Esophagus squamous epithelium (tissue), 5 donors: ENCODE measurements around the gene RANGAP1. TPM values are rescaled to one million over a fixed set of nuclear protein-coding genes. Genes with fewer than 3 reads are reported as not detected.
"Not testable (repeated sequence)": the region's sequence is repeated elsewhere in the genome, so short reads cannot be mapped to it uniquely, and the experiment has no call there.

Experiments used
- DNase-seq: peaks from one replicate; lab custom pipeline; 2025; lab: John Stamatoyannopoulos, UW
- H3K27ac ChIP-seq, 4 donors: fragments of 200-600 bp; sonication (generic); one replicate each; pipeline ENCODE4 v1.5.1; 2016 to 2019; ENCODE audit warnings: mild to moderate bottlenecking in 1 of 4
- H3K27me3 ChIP-seq, 4 donors: fragments of 200-600 bp; sonication (generic); 1 replicate in 3 of 4; 2 replicates in 1 of 4; pipeline versions ENCODE4 v1.5.1 to v1.6.0; 2017 to 2021; ENCODE audit warnings: antibody characterized with exemption in 1 of 4
- H3K36me3 ChIP-seq, 3 donors: fragments of 200-600 bp; sonication (generic); one replicate each; pipeline ENCODE4 v1.5.1; 2016 to 2019
- H3K4me1 ChIP-seq, 3 donors: fragments of 200-600 bp; sonication (generic); one replicate each; pipeline ENCODE4 v1.5.1; 2017 to 2019
- H3K4me3 ChIP-seq, 4 donors: fragments of 200-600 bp; sonication (generic); 1 replicate in 3 of 4; 2 replicates in 1 of 4; pipeline ENCODE4 v1.5.1; 2016 to 2019; ENCODE audit warnings: mild to moderate bottlenecking in 2 of 4, moderate library complexity in 1 of 4
- H3K9me3 ChIP-seq, 3 donors: fragments of 200-600 bp; sonication (generic); one replicate each; pipeline ENCODE4 v1.5.1; 2016 to 2019
- CTCF ChIP-seq, 6 experiments: fragments of 450-650 bp in 4 of 6; fragments of 200-600 bp in 2 of 6; sonication (generic) in 2 of 6; IDR thresholded peaks; one replicate each; pipeline ENCODE4 v1.5.1; 2016 to 2019; ENCODE audit warnings: antibody characterized with exemption in 6 of 6, mild to moderate bottlenecking in 4 of 6, moderate library complexity in 4 of 6
- POLR2A ChIP-seq, 4 donors: fragments of 450-650 bp; IDR thresholded peaks; one replicate each; pipeline ENCODE4 v1.6.1; 2017; ENCODE audit warnings: antibody characterized with exemption in 4 of 4, mild to moderate bottlenecking in 4 of 4, moderate library complexity in 3 of 4
- WGBS, 2 donors: methylation state at CpG; one replicate each; pipeline ENCODE4 v1.1.5; 2018; 5-methylcytosine and 5-hydroxymethylcytosine counted together
- intact Hi-C: fragments of 100-400 bp; cut with DNase I; formaldehyde crosslinking; loops from one replicate; pipeline ENCODE4 v1.15.0; 2022
- total RNA-seq, 4 donors: library from RNA; depleted of rRNA; stranded (reverse); fragments of >200 nt; gene quantifications; one replicate each; pipeline ENCODE4 v1.1.0, GENCODE V29; 2016
- donor health status: DM: yes; HTN: yes; CAD: no.

Gene RANGAP1
- total RNA-seq, 4 donors from 2014 or later = 80.1 to 98.5 (median 84.5) TPM

DNA sequence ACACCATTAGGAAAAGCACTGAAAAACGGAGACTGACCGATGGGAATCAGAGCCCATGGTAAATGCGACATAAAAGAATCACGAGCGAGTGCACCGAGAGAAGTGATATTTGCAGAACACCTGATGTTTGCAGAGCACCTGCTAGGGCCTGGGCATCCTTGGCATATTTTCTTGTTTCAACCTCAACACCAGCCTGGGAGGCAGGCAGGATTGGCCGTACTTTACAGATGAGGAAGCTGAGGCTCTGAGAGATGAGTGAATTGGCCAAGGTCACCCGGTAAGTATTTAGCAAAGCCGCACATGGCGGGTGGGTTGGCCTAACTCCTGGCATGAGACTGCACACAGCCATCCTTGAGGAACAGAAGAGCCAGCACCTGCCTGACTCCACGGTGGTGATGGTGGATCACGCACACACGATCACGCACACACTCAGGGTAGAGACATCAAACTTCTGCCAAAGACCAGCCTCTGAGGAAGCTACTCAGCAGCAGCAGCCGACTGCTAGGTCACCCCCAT, 23.7 kb downstream of the RANGAP1 start:
- H3K36me3 ChIP-seq = peaks cover 53 to 100% (median 68%) of the 10 kb centered on the region in 3 donors

GRCh38 chr22:41261541-41262249, 24.3 kb downstream of the RANGAP1 start:
- no peaks in the 10 kb centered on the region for H3K9me3 ChIP-seq
- TF ChIP-seq CTCF (IDR thresholded peaks at IDR 0.05) (no peak), POLR2A (IDR thresholded peaks at IDR 0.05) (no peak)
- no peak overlapping the region for H3K27ac ChIP-seq
- no peak for DNase-seq
- no peak overlapping the region for H3K4me3 ChIP-seq
- peaks cover 0 to 6% (median 0%) of the 10 kb centered on the region in 3 donors for H3K4me1 ChIP-seq
- intact Hi-C loops = no loop called here
- no peaks in the 10 kb centered on the region for H3K27me3 ChIP-seq
- 85 to 89% methylated on average over 3 to 6 of the region's 12 CpGs for whole genome bisulfite sequencing, 2 donors
- peaks cover 53 to 100% (median 73%) of the 10 kb centered on the region in 3 donors for H3K36me3 ChIP-seq

More for the DNA sequence above, 23.7 kb downstream of the RANGAP1 start:
- Histone ChIP-seq H3K4me1 (peaks cover 0 to under 1% (median 0%) of the 10 kb centered on the region in 3 donors), H3K27me3 (no peaks in the 10 kb centered on the region), H3K27ac (no peak overlapping the region), H3K9me3 (no peaks in the 10 kb centered on the region), H3K4me3 (no peak overlapping the region)
- intact Hi-C loops = no loop called here
- DNase-seq = no peak
- 91 to 97% methylated on average over 8 to 10 of the region's 15 CpGs for WGBS, 2 donors
- TF ChIP-seq POLR2A (IDR thresholded peaks at IDR 0.05) = no peak
- TF ChIP-seq CTCF (IDR thresholded peaks at IDR 0.05) = no peak

GRCh38 chr22:41260871-41261270, 25.1 kb downstream of the RANGAP1 start:
- no peak overlapping the region for H3K27ac ChIP-seq
- intact Hi-C loops = no loop called here
- 90 to 99% methylated on average over 6 to 7 of the region's 7 CpGs for WGBS, 2 donors
- DNase-seq = no peak
- H3K36me3 ChIP-seq = peaks cover 56 to 100% (median 75%) of the 10 kb centered on the region in 3 donors
- no peak overlapping the region for H3K4me3 ChIP-seq
- peaks cover 0 to 13% (median 0%) of the 10 kb centered on the region in 3 donors for H3K4me1 ChIP-seq
- H3K9me3 ChIP-seq = no peaks in the 10 kb centered on the region
- no peak for TF ChIP-seq CTCF (IDR thresholded peaks at IDR 0.05)
- TF ChIP-seq POLR2A (IDR thresholded peaks at IDR 0.05) = no peak
- H3K27me3 ChIP-seq = no peaks in the 10 kb centered on the region

DNA sequence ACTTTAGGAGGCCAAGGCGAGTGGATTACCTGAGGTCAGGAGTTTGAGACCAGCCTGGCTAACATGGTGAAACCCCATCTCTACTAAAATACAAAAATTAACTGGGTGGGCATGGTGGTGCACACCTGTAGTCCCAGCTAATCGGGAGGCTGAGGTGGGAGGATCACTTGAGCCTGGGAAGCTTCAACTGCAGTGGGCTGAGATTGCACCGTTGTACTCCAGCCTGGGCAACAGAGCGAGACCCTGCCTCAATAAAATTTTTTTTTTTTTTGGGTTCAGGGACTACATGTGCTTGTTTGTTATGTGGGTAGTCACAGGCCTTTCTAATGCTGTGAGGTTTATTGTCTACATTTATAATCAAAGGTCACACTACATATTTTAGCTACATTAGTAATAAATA, 26.2 kb downstream of the RANGAP1 start:
- Histone ChIP-seq H3K36me3 (peaks cover 50 to 100% (median 77%) of the 10 kb centered on the region in 3 donors), H3K4me1 (peaks cover 0 to 13% (median 0%) of the 10 kb centered on the region in 3 donors)
- H3K27me3 ChIP-seq, intact Hi-C loops, H3K9me3 ChIP-seq, DNase-seq, H3K4me3 ChIP-seq, H3K27ac ChIP-seq: not testable (repeated sequence)
- WGBS, 2 donors = 98% methylated on average over 4 of the region's 4 CpGs

DNA sequence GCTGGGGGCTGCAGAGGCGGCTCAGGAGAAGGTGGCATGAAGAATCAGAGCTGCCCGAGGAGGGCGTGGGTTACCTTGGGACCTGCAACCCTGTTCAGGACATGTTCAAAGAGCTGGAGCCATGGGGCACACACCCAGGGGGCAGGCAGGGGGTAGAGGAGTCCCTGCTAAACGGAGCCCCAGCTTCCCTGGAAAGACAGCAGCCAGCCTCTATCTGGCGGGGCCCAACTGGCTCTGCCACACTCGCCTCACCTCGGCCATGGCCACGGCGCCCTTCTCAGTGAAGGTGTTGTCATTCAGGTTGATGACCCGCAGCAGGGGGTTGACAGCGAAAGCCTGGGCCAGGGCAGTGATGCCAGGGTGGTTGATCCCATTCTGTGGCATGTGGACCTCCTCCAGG, 28.3 kb downstream of the RANGAP1 start:
- TF ChIP-seq POLR2A (IDR thresholded peaks at IDR 0.05) = no peak
- no peak for TF ChIP-seq CTCF (IDR thresholded peaks at IDR 0.05)
- Histone ChIP-seq H3K9me3 (no peaks in the 10 kb centered on the region), H3K27ac (no peak overlapping the region), H3K4me3 (no peak overlapping the region), H3K4me1 (peaks cover 0 to 13% (median 0%) of the 10 kb centered on the region in 3 donors), H3K36me3 (peaks cover 50 to 100% (median 73%) of the 10 kb centered on the region in 3 donors), H3K27me3 (no peaks in the 10 kb centered on the region)
- intact Hi-C loops = no loop called here
- 88 to 97% methylated on average over 5 to 9 of the region's 11 CpGs for WGBS, 2 donors
- DNase-seq = no peak
